Activated CD8-positive, alpha-beta memory T cell treated with anti-CD3 and anti-CD28 coated beads for 1 hour (primary cell): ENCODE data around the gene KCNQ1.

ENCODE experiments used
- DNase-seq, 2 donors: peaks; one replicate each; pipeline ENCODE4 v3.0.0-alpha.2; 2020; ENCODE audit warnings: low read depth in 1 of 2; ENCODE audit errors: extremely low read depth in 1 of 2

KCNQ1 gene

GRCh38 chr11:2575591-2576051, 130.8 kb downstream of the KCNQ1 start:
- no peak for DNase-seq

- no peak for DNase-seq
Observed at GRCh38 chr11:2576111-2576510, 131.3 kb downstream of the KCNQ1 start.

GRCh38 chr11:2576549-2576948, 131.7 kb downstream of the KCNQ1 start:
- no peak for DNase-seq

GRCh38 chr11:2577031-2577990, 132.5 kb downstream of the KCNQ1 start:
- DNase-seq = no peak

GRCh38 chr11:2577991-2578928, 133.5 kb downstream of the KCNQ1 start:
- DNase-seq = no peak

- DNase-seq = no peak
Observed at GRCh38 chr11:2578929-2579270, 134.1 kb downstream of the KCNQ1 start.

GRCh38 chr11:2579315-2580060, 134.7 kb downstream of the KCNQ1 start:
- no peak for DNase-seq

GRCh38 chr11:2580061-2580421, 135.2 kb downstream of the KCNQ1 start:
- no peak for DNase-seq

- DNase-seq = no peak
Observed at GRCh38 chr11:2580571-2581001, 135.8 kb downstream of the KCNQ1 start.

GRCh38 chr11:2581151-2581930, 136.5 kb downstream of the KCNQ1 start:
- no peak for DNase-seq

- no peak for DNase-seq
Observed at GRCh38 chr11:2581931-2582350, 137.1 kb downstream of the KCNQ1 start.

GRCh38 chr11:2582351-2582945, 137.6 kb downstream of the KCNQ1 start:
- no peak for DNase-seq

GRCh38 chr11:2582946-2583604, 138.3 kb downstream of the KCNQ1 start:
- DNase-seq = no peak

GRCh38 chr11:2583605-2583958, 138.8 kb downstream of the KCNQ1 start:
- no peak for DNase-seq

- DNase-seq = no peak
Observed at GRCh38 chr11:2584434-2584811, 139.6 kb downstream of the KCNQ1 start.

GRCh38 chr11:2584812-2585565, 140.2 kb downstream of the KCNQ1 start:
- no peak for DNase-seq

GRCh38 chr11:2585566-2586086, 140.8 kb downstream of the KCNQ1 start:
- no peak for DNase-seq

GRCh38 chr11:2586087-2586792, 141.4 kb downstream of the KCNQ1 start:
- no peak for DNase-seq
